ENCODE data around the gene ADAM12.
"Not testable (repeated sequence)": the region's sequence is repeated elsewhere in the genome, so short reads cannot be mapped to it uniquely, and the experiment has no call there.

Gene ADAM12

DNA sequence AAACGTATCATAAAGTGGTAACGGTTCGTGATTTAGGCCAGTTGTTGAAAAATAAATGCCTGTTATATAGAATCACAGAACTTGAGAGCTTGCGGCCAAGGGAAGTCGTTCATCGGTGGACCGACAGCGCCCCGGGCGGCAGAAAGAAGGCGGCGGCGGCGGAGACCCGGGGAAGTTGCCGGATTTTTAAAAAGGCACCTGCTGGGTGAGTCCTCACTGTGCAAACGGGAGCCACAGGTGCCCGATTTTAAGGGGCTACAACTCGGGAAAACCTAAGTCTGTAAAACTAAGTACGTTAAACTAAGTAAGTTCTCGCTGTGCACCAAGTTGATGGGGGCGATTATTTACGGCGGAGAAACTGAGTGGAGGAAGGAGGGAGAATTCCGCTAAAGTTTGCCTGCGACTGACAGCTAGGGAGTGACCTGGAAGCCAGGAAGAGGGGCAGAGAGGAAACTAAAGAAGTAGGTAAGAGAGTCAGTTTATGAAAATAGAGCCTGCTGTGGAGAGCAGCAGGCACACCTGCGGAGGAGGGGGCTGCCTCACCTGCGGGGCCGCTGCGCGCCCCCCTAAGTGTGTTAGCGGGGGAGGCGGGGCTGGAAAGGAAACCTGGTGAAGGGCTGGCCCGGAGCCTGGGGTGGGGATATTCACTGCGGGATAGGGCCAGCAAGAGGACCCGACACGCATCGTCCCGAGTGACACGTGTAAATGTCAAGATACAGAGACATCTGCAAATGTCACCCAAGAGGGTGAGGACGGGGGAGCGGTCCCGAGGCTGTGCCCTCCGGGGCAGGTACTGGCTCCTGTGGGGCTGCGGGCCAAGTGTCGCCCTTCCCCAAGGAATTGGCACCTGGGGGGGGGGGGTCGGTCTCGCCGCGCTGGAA lies 996 bp downstream of the ADAM12 start:
- TF ChIP-seq, protein P1, sequence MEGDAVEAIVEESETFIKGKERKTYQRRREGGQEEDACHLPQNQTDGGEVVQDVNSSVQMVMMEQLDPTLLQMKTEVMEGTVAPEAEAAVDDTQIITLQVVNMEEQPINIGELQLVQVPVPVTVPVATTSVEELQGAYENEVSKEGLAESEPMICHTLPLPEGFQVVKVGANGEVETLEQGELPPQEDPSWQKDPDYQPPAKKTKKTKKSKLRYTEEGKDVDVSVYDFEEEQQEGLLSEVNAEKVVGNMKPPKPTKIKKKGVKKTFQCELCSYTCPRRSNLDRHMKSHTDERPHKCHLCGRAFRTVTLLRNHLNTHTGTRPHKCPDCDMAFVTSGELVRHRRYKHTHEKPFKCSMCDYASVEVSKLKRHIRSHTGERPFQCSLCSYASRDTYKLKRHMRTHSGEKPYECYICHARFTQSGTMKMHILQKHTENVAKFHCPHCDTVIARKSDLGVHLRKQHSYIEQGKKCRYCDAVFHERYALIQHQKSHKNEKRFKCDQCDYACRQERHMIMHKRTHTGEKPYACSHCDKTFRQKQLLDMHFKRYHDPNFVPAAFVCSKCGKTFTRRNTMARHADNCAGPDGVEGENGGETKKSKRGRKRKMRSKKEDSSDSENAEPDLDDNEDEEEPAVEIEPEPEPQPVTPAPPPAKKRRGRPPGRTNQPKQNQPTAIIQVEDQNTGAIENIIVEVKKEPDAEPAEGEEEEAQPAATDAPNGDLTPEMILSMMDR (IDR thresholded peaks at IDR 0.05; ENCODE audit: control extremely low read depth, extremely low read depth, low read depth, missing control alignments): peak; percentile 9
- CTCF ChIA-PET: no interaction called here
- DNase-seq (ENCODE audit: extremely low spot score): peak; percentile 24
- POLR2A ChIA-PET: no interaction called here

DNA sequence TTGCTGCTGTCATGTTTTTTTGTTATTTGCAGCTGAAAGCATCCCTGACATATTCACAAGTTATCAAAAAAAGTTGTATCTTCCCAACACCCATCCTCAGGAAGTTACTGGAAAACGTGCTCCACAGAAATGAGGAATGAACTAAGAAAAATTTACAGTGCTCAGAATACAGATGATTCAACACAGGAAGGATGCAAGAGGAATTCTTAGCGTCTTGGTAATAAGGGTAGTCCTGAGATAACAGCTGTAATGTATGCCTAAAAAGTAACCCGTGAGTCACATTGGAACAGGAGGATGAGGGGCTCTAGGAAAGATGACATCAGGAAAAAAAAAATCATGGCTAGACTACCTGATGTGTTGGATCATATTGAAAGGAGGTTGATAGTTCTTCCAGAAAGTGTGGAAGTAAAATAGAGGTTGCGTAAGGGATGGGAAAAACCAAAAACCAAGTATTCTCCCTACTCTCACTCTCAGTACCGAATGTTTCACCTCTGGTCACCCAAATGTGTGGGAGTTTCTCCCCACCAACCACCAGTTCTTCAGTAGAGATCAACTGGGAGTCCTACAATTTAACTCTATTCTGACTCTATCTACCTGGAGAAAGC lies 3.9 kb downstream of the ADAM12 start:
- DNase-seq (ENCODE audit: extremely low spot score): no peak
- CTCF ChIA-PET: interaction anchor here (1.6 kb wide), 1 partner anchor 10 kb away, joined by 3 read pairs; no protein-coding TSS in a partner anchor
- POLR2A ChIA-PET: no interaction called here
- TF ChIP-seq, protein P1 (IDR thresholded peaks at IDR 0.05; ENCODE audit: control extremely low read depth, extremely low read depth, low read depth, missing control alignments): no peak

DNA sequence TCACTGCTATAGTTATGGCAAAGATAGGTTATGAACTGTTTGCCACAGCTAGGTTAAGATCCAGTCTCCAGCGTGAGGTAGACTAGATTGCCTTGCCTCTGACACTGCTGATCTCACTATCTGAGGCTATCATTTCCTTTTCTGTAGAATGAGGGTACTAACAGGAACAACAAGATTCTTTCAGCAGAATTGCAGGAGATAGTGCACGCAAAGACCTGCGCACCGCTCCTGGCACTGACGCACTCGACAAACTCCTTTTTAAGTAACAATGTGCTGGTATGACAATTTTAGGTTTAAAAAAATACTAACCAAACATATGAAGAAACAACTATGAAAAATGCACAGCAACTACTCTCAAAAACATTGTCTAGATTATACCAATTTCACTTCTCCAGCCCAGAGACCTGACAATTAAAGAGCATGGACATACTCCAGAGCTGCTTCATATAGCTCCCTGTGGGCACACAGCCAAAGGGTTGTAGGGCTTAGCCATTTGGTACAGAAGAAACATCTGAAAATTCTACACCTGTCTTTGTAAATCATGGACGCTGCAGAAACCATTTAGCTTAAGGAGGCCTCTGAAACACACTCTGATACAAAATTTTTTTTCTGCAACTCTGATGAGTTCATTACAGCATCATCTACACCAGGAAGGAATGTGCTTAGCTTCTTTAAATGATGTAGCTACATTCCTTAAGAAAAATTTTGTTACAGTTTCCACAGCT lies 7.8 kb downstream of the ADAM12 start:
- TF ChIP-seq, protein P1 (IDR thresholded peaks at IDR 0.05; ENCODE audit: control extremely low read depth, extremely low read depth, low read depth, missing control alignments): no peak
- ChIA-PET CTCF (interaction anchor here (1.7 kb wide), 1 partner anchor 83 kb away, joined by 4 read pairs; no protein-coding TSS in a partner anchor), POLR2A (no interaction called here)
- no peak for DNase-seq (ENCODE audit: extremely low spot score)

DNA sequence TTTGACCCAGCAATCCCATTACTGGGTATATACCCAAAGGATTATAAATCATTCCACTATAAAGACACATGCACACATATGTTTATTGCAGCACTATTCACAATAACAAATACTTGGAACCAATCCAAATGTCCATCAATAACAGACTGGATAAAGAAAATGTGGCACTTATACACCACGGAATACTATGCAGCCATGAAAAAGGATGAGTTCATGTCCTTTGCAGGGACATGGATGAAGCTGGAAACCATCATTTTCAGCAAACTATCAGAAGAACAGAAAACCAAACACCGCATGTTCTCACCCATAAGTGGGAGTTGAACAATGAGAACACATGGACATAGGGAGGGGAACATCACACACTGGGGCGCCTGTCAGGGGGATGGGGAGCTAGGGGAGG lies 9.1 kb downstream of the ADAM12 start:
- DNase-seq (ENCODE audit: extremely low spot score); POLR2A ChIA-PET; CTCF ChIA-PET: not testable (repeated sequence)

DNA sequence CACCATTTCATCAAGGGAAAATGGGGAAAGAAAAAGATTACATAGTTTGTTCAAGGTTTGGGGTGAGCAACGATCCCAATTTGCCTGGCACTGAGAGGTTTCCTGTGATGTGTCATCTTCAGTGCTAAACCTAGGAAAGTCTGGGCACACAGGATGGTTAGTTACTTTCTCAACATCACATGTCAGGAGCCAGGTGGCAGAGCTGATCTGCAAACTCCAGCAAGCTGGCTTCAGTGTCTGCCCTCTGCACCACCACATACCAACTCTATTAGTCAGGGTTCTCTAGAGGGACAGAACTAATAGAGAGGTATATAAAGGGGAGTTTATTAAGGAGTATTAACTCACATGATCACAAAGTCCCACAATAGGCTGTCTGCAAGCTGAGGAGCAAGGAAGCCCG lies 11.3 kb downstream of the ADAM12 start:
- ChIA-PET CTCF (no interaction called here), POLR2A (no interaction called here)
- DNase-seq (ENCODE audit: extremely low spot score): no peak
- TF ChIP-seq, protein P1 (IDR thresholded peaks at IDR 0.05; ENCODE audit: control extremely low read depth, extremely low read depth, low read depth, missing control alignments): no peak

DNA sequence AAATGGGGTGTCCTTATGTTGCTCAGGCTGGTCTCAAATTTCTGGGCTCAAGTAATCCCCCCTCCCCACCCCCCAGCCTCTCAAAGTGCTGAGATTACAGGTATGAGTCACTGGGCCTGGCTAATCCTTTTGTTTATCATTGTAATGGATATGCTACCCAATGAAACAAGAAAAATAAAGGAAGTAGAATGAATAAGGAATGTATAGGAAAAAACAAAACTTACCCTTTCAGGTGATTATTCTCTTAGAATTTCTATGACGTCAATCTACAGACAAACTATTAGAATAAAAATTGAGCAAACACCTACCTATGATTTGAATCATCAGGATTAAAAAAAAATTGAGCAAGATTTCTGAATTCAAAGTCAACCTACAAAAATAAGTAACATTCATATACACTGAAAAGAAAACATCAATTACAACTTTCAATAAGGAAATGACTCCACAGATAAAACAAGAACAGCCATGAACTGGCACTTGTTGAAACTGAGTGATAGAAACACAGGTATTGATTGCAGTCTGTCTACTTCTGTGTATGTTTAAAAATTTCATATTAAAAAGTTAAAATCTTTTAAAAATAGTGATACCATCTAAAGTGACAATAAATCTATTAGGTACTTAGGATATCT lies 12.2 kb downstream of the ADAM12 start:
- TF ChIP-seq, protein P1 (IDR thresholded peaks at IDR 0.05; ENCODE audit: control extremely low read depth, extremely low read depth, low read depth, missing control alignments): no peak
- no peak for DNase-seq (ENCODE audit: extremely low spot score)
- POLR2A ChIA-PET: no interaction called here
- CTCF ChIA-PET: no interaction called here
